Bone marrow (tissue), 2 donors: Measurements from ENCODE around the gene IRS2.
A peak's percentile ranks its signal among the peaks of the same experiment; 100 is the strongest.

Source experiments
- DNase-seq, 2 donors: peaks; one replicate each; lab custom pipeline; 2025; lab: John Stamatoyannopoulos, UW

Gene IRS2

DNA sequence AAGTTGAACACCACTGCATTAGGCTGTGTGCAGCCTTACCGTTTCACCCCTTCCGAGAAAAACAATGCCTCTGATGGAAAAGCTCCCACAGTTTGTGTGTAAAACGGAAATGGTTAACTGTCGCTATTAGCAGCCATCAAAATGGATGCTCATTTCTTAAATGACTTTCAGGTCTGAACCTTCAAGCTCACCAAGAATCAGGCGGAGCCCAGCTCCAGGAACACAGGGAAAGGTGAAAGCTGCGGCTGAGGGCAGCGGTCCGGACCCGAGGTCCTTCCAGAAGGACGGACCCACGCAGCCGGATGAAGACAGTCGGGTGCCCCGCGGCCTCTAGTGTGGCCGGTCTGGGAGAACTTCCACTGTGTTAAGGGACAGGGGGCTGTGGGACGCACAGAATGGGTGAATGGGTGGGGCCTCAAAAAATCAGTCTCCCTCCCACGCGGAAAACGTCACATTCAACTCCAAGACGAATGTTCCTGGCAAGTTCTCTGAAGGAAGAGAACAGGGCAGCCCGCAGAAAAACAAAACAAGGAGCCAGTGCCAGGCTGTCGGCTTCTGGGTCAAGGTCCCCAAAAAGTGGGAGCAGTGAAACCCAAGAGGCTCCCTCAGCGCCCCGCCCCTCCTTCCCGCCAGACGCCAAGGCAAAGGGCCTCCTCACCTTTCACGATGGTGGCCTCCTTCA lies 4.9 kb downstream of the IRS2 start:
- DNase-seq = no peak

DNA sequence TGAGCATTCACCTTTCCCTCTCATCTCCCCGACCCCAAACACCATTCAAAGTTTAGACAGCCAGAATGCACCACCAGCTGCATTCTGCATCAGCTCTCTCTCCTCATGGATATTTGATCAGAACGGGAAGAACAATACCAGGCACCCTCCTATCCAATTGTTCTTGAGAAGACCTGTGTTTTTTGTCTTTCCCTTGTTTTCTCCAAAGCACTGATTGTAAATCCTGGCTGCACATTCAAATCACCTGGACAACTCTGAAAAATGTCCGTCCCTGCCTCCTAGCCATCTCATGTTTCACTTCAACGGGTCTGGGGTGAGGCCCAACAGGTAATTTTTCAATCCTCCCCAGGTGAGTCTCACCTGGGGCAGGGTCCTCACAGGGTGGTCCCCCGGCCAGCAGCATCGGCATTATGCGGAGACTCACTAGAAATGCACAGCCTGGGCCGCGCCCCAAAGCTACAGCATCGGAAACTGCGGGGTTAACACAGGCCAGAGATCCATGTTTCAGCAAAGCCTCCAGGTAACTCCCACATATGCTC lies 5.5 kb downstream of the IRS2 start:
- no peak for DNase-seq

DNA sequence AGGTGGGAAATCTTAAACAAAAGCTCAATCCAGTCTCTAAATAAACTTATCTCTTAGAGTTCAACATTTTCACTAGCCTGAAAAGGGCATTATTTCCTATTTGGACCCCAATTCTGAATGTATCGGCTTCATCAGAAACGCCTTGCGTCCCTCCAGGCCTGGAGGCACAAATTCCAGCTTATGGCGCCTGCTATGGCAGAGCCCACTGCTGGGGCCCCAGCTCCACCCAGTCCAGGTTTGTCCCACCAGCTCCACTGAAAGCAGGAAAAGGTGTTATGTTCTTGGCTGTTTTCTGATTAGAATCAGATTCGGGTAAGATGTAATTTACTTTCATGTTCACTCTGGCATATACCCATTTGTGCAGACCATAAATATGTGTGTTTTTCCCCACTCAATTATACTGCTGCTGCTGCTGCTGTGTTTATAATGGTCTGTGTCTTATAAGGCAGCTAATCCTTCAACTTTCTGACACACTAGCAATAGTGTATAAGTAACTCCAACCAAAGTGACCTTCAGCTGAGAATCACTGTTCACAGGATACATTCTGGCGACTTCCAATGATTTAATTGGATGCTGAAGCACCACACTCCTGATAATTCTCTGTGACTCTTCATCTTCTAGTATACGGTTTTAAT lies 6.4 kb downstream of the IRS2 start:
- DNase-seq = no peak

DNA sequence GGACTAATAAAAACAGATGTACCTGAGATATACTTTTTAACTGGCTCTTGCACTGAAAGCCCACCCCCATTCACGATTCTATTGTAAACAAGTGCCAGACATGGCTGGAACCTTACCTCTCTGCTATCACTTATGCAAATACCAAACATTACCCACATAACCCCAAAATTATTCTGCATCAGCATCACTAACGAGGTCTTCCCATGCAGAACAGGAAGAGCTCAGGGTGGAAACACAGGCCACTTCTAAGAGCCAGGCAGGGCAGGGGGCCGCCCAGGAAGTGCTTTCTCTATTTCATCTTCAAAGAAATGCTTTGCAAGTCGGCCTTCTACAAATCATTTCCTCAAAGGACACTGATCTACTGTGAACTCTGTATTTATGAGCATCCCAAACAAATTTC lies 7.3 kb downstream of the IRS2 start:
- DNase-seq = no peak

DNA sequence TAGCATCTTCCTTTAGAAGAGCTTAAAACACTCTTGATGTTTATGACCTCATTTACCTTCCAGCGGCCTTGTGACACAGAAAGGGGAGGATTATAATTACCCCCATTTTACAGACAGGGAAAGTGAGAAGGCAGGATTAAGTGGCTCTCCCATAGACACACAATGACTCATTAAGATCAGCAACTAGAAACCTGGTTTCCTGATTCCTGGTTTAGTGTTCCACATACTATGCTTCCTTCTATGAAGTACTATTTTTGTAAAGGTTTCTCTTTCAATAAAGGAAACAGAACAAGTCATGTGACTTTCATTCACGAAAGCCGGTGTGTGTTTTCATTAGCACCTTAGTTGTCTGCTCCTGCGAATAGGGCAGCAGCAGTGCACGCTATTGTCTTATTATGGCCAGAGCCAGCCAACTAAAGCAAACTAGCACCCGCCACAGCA lies 8.3 kb downstream of the IRS2 start:
- peak in 1 of 2 donors; percentile 37 for DNase-seq

DNA sequence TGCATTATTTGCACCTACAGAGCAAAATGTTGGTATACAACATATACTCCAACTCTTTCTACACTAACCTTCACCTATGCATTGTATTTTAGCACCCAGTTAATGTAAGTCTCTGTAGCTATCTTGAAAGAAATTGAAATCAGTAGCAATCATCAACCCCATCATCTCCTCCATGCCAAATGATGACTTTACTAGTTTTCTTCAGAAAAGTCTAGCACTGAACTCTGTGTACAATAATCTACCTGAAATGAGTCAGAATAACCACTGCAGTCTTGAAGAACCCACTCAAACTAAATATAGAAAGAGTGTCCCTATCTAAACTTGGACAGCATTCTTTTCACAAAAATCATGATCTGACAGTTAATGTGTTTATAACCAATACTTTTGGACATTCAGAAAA lies 9.8 kb downstream of the IRS2 start:
- no peak for DNase-seq

DNA sequence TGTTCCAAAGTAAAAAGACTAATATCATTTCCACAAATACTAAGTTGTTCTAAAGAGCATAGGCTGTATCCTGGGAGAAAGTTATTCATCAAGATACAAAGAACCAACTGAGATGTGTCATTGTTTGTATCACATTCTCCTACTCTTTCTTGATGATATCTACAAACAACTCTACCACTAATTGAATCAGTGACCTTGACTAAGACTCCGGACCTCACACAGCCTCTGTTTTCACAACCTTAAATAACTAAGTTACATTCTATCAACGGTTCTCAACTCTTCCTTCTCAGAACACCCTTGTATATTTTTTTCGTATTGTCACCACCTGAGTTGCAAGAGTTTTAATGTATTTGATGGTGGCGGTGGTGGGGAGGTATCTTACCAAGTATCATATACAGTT lies 12.6 kb downstream of the IRS2 start:
- no peak for DNase-seq

DNA sequence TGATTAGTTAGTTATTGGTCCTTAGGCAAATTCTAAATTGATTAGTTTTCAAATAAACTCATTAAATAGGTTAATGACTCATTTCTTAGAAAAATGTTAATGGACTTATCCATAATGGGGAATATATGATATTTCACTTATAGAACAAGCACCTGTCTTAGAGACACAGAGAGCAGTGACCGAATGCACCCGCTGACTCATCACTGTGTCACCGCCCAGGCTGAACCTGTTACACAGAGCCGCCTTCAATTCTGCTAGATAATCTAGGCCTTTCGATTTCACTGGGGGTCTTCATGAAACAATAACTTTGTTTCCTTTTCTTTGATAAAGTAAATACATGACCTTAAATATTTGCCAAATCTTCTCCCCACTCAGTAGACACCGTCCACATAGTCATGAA lies 13.1 kb downstream of the IRS2 start:
- no peak for DNase-seq

DNA sequence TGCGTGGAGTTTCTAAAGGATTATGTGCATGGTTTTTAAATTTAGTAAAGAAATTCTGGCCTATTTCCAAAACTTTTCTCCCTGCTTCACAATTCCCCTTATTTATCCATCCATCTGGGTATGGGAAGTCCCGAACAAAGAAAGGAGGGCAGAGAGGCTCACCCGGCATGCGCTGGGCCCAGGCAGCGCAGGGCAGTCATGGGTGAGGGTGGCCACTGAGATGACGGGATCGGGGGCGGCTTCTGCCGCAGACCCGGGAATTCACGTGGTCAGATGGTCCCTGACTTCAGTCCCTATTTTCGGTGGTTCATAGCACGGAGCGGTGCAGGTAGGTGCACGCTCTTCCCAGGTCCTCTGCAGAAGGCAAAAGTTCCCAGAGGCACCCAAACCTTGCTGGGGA lies 14.5 kb downstream of the IRS2 start:
- no peak for DNase-seq

DNA sequence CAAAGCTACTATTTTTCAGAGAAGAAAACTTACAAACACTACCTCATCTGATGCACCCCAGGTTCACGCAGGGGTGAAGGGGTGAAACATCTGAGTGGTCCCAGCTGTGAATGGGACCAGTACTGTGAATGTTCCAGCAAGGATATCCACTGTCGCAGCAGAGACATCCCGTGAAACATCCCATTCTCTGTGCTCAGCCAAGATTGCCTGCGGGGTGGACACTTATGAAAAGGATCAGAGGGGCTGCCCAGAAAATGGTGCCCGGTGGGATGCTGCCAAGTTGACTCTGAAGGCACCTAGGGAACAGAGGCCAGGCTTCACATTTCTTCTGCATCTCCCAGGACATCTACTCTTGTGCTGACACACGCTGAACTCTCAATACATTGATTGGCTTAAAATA lies 15.9 kb downstream of the IRS2 start:
- DNase-seq = no peak

DNA sequence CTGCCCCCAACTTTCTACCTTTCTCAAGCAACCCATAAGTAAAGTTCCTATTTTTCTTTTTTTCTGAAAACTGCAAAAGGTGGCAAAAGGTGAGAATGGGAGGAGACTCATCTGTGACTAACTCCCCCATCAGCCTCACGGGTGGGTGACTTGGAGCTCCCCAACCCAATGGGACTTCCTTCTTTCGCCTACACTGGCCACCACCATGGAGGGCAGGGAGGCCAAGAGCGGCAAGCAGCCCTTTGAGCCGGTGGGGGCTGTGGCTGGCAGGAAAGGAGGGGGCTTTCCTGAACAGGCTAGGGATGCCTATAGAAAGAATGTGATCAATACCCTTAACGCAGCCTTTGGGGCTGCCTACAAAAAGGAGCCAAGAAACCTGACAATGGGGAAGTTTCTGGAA lies 16.5 kb downstream of the IRS2 start:
- DNase-seq = no peak

DNA sequence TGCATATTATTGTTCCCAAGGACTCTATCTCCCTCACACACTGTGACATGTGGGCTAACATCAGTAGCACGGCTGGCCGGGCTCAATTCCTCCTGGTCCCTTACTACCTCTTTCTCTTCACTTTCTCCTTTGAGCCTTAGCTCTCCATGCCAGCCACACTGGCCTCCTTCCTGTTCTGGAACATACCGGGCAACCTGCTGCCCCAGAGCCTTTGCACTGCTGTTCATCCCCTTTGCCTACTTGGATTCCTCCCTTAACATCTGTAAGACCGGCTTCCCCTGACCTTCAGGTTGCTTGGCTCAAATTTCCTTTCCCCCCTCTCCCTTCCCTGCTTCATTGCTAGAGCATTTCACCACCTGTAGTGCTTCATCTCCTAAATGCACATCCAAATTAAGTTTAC lies 17.1 kb downstream of the IRS2 start:
- DNase-seq = no peak

DNA sequence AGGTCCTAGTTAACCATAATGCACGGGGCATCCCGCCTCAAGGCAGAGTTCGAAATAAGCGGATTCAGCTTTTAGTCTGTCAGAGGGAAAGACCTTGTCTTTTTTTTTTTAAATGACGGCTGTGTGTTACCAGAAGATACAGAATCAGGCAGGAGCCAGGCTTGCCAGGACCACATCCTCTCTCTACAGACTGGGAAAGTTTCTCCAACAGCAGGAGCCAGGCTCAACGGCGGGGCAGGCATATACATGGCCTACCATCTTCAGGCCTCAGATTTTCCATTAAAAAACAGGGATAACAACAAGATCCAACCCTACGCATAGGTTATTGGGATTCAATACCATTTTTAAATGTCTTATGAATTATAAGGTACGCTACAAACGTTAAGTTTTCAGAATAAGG lies 17.8 kb downstream of the IRS2 start:
- no peak for DNase-seq

DNA sequence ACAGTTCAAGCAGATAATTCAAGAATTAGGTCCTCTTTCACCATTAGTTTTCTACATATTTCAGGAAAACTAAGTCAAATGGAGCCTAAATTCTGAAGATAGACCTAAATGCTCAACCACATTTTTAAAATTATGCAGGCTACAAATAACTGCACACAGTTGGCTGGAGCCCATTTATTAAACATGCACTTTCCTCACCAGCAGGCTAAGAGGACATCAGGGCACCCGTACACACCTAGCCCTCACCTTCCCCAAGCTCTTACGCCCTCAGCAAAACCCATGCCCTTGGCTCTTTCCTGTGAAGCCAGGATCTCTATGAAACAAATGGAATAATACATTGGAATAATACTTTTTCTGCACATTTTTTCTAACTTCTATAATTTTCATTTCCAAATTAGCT lies 18.2 kb downstream of the IRS2 start:
- no peak for DNase-seq

DNA sequence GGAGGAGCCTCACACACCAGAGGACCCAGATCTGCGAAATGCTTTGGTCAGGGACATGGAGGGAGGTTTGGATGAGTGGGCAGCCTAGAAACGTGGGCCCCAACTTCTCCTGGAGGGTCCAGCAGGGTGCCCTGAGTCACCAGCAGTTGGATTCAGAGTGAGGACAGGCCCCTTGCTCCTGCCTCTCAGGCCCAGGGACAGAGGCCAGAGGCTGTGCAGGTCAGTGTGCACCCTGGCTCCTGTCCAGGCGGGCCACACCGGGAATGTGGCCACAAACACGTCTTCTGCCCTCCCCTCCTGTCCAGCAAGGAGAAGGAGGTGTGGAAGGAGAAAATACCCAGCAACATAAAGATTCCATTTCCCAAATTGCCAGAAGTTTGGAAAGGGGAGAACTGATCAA lies 19.4 kb downstream of the IRS2 start:
- DNase-seq = no peak

DNA sequence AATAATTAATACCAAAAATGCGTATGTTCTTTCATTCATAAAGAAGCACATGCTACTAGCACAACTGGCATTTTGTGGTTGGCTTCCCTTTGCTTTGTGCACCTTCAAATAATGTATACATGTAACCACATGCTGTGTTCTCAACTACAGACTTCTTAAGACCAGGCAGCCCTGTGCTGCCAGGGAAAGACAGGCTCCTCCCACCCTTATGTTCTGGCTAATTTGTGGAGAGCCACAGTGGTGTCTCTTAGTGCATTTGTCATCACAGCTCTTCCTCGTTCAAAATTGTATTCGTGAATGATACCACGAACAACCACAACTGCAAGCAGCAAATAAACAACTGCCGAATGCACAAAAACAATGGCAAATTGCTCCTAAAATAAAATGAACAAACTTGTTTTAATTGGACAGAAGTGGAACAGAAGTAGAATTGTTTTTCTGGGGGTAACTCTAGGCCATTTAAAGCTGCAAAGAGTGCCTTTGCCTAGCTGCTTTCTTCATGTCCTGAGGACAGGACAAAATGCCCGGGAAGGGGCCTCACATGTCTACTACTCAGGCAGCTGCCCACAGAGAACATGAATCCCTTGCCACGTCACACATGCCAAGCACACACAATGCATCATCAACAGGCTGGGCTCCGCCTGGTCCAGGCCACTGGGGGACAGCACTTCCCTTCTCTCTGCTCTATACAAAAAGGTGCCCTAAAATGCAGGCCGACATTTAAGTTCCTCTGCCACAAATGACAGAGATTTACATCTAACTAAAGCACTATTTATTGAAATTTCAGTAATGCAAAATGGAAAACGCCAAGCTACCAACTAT lies 21.7 kb downstream of the IRS2 start:
- no peak for DNase-seq

DNA sequence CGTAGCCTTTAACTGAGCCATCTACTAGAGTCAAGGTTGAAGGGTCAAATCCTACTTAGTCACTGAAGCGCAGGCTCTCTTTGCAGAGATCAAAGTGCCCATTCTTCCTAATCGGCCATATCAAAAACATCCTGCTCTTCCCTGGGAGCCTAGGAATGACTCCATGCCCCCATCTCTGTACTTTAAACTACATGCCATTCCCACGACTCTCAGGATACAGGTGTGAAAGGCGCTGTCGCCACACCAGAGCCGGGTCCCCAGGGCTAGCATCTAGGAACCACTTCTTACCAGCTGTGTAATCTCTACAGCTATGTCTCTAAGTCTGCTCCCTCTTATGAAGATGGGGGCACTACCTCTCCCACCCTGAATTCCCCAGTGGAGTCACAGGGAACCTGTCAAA lies 22.3 kb downstream of the IRS2 start:
- no peak for DNase-seq

DNA sequence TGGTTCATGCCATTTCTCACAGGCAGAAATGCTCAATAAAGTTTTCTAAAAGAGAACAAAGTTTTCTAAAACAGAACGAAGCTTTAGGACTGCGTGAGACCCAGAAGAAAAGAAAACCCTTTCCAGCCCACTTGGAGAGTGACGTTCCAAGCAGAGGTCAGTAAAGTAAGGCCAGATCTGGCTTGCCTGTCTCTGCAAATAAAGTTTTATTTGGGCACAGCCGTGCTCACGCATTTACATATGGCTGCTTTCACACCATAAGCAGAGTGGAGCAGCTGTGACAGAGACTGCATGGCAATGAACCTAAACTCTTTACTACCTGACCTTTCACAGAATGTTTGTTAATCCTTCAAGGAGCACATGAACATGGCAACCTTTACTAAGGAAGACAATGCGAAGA lies 23.6 kb downstream of the IRS2 start:
- no peak for DNase-seq

DNA sequence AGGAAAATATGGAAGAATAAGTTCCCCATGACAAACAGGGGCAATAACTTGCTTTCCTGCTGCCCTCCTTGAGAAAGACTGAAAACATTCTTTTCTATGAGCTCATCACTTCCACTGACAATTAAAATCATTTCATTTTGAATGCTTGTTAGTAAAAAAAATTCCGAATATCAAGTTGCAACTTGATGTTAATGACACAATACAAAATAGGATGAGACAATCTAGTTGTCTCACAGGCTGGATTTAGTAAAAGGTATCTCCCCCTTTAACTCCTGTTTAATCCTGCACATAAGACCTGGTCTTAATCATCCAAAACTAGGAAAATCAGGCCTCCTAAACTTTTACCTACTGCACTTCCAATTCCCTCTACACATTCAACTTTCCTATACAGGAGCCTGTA lies 24.7 kb downstream of the IRS2 start:
- DNase-seq = no peak

DNA sequence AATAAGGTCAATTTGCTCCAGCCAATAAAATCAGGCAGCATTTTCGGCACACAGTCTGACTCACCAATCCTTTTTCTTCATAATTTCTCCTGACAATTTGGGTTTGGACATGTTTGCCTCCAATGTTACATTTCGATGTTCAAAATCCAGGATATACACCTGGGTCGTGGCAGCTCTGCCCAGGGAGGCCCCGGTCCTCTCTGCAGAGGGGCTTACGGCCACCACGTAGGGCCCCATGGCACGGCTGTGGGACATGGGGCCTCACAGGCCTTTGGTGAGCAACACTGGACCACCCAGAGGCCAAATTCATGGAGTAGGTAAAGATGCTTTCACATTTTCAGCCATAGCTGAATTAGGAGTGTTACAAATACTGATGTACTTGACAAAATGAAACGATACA lies 25.4 kb downstream of the IRS2 start:
- DNase-seq = no peak

DNA sequence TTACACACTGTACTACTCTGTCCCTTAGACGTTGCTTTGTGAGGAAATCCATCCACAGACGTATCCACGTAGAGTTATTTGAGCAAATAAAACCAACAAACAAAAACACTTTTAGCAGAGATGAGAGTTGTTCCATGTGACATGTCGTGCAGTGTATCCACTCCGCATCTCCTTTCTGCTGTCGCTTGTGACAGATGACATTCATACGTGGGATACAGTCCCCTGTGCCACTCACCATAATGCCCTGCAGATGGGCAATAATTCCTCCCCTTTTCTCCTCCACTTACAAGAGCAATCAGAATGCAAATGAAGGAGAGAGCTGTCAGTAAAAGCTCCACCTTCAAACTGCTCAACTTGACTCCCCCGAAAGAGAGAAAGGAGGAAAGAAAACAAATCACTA lies 26.0 kb downstream of the IRS2 start:
- no peak for DNase-seq

DNA sequence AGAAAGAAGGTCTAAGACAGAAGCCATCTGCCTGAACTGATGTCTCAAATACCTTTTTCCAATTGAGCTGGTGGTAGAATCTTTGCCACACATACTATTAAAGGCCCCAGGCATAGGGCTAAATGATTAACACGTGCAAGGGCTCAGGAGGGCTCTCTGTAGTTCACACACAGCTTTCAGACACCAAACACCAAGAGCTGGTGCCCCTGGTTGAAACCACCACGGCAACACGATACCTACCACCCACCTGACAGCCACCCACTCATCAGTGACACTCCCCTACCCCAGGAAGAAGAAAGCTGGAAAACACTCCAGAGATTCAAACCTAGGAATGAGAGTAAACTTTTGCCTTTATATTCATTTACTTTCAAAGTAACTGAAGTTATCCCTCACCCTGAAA lies 26.8 kb downstream of the IRS2 start:
- no peak for DNase-seq

DNA sequence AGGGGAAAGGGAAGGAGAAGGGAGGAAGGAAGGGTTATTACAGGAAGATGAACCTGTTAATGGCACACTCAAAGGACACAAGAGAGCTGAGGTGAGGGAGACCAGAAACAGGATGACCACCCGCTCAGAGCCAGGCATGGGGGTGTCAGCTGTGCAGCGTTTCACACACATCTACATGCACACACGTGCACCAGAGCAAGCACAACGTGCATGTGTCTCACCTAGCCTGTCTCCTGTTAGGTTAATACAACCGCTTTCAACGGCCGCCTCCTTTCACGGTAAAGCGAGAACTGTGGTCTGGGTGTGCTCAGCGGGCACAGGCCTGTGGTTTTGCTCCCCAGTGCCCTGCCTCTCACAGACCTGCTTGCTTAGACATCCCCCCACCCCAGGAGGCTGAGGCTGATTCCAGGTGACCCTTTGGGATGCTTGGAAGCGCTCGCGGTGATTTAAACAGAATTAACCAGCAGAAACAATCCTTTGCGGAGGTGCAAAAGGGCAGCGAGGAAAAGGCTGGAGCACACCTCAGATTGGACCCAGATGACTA lies 27.4 kb downstream of the IRS2 start:
- no peak for DNase-seq
